Osteocyte (in vitro differentiated cells): Measurements from ENCODE around the gene DNAH14. TPM values are rescaled to one million over a fixed set of nuclear protein-coding genes. Genes with fewer than 3 reads are reported as not detected.

ENCODE experiments used
- DNase-seq: peaks from one replicate; pipeline ENCODE4 v3.0.0; 2021; ENCODE audit warnings: mixed read lengths; ENCODE audit not compliant: unreplicated experiment; ENCODE audit errors: extremely low spot score
- H3K27ac Mint-ChIP-seq: one replicate; pipeline ENCODE4 v1.8.0; 2021; ENCODE audit warnings: mild to moderate bottlenecking, mixed read lengths; ENCODE audit not compliant: unreplicated experiment
- H3K27me3 Mint-ChIP-seq: one replicate; pipeline ENCODE4 v1.8.0; 2021; ENCODE audit warnings: mixed read lengths; ENCODE audit not compliant: unreplicated experiment
- H3K36me3 Mint-ChIP-seq: one replicate; pipeline ENCODE4 v1.8.0; 2021; ENCODE audit warnings: mixed read lengths; ENCODE audit not compliant: unreplicated experiment
- H3K4me1 Mint-ChIP-seq: one replicate; pipeline ENCODE4 v1.8.0; 2021; ENCODE audit warnings: mixed read lengths; ENCODE audit not compliant: unreplicated experiment
- H3K4me3 Mint-ChIP-seq: one replicate; pipeline ENCODE4 v1.8.0; 2021; ENCODE audit warnings: mild to moderate bottlenecking, moderate library complexity, mixed read lengths; ENCODE audit not compliant: unreplicated experiment
- H3K9me3 Mint-ChIP-seq: one replicate; pipeline ENCODE4 v1.8.0; 2021; ENCODE audit warnings: mixed read lengths; ENCODE audit not compliant: unreplicated experiment
- total RNA-seq: library from RNA; stranded (reverse); gene quantifications from 2 replicates; pipeline ENCODE4 v1.2.1, GENCODE V29; 2021
- TF ChIP-seq, protein P1 (sequence below): fragments of 200-600 bp; sonication (generic); IDR thresholded peaks from 2 replicates; pipeline ENCODE4 v1.5.0; 2021; ENCODE audit warnings: antibody characterized with exemption, mild to moderate bottlenecking, moderate library complexity

Gene DNAH14
- total RNA-seq, 1 donor from 2014 or later, result 14.3 TPM

DNA sequence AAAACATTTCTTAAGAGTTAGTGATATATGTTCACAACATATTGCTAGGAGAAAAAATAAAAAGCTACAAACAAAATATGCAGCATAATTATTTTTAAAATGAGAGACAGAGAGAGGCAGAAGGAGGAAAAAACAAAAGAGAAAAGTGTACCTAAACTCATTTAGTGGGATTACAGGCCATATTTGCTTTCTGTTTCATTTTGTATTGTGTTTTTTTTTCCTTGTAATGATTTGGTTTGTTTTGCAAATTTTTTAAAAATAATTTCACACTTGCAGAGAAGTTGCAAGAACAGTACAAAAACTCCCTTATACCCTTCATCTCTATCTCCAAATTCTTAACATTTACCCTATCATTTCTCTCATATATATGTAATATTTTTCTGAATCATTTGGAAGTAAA is 433.3 kb downstream of the DNAH14 start:
- no peak for DNase-seq
- TF ChIP-seq, protein P1, sequence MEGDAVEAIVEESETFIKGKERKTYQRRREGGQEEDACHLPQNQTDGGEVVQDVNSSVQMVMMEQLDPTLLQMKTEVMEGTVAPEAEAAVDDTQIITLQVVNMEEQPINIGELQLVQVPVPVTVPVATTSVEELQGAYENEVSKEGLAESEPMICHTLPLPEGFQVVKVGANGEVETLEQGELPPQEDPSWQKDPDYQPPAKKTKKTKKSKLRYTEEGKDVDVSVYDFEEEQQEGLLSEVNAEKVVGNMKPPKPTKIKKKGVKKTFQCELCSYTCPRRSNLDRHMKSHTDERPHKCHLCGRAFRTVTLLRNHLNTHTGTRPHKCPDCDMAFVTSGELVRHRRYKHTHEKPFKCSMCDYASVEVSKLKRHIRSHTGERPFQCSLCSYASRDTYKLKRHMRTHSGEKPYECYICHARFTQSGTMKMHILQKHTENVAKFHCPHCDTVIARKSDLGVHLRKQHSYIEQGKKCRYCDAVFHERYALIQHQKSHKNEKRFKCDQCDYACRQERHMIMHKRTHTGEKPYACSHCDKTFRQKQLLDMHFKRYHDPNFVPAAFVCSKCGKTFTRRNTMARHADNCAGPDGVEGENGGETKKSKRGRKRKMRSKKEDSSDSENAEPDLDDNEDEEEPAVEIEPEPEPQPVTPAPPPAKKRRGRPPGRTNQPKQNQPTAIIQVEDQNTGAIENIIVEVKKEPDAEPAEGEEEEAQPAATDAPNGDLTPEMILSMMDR, result no peak
- no peaks in the 10 kb centered on the region for H3K9me3 Mint-ChIP-seq
- H3K4me1 Mint-ChIP-seq, result no peaks in the 10 kb centered on the region
- H3K27ac Mint-ChIP-seq, result no peak overlapping the region
- no peak overlapping the region for H3K4me3 Mint-ChIP-seq
- peaks cover 26% of the 10 kb centered on the region for H3K27me3 Mint-ChIP-seq
- H3K36me3 Mint-ChIP-seq, result no peaks in the 10 kb centered on the region

DNA sequence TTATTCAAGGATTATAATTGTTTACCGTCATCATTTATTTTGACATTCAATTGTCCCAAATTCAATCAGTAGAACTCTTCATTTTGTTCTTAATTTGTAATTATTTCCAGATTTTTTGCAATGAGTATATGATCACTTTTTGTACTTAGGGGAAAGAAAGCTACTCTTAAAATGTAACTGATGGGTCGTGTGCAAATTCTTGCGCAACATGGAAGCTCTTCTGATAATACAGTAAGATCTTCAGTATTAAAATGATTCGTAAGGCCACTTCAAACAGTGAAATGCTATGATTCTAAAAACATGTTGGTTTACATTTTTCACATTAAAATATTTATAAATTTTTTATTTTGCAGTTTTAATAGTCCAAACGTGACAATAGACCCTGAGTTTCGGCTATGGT is 435.0 kb downstream of the DNAH14 start:
- Mint-ChIP-seq H3K27me3 (peaks cover 13% of the 10 kb centered on the region), H3K4me3 (no peak overlapping the region), H3K27ac (no peak overlapping the region), H3K36me3 (no peaks in the 10 kb centered on the region), H3K4me1 (no peaks in the 10 kb centered on the region), H3K9me3 (no peaks in the 10 kb centered on the region)
- no peak for DNase-seq
- TF ChIP-seq, protein P1, result no peak

- peaks cover 3% of the 10 kb centered on the region for H3K27me3 Mint-ChIP-seq
- H3K4me1 Mint-ChIP-seq, result no peaks in the 10 kb centered on the region
- H3K36me3 Mint-ChIP-seq, result no peaks in the 10 kb centered on the region
These were observed 436.5 kb downstream of the DNAH14 start for GRCh38 chr1:225366018-225366417.

GRCh38 chr1:225366552-225366951 is 437.1 kb downstream of the DNAH14 start:
- H3K4me1 Mint-ChIP-seq, result no peaks in the 10 kb centered on the region
- no peak overlapping the region for H3K4me3 Mint-ChIP-seq
- DNase-seq, result no peak
- no peak overlapping the region for H3K27ac Mint-ChIP-seq
- TF ChIP-seq, protein P1, result no peak
- peaks cover 3% of the 10 kb centered on the region for H3K27me3 Mint-ChIP-seq
- H3K36me3 Mint-ChIP-seq, result no peaks in the 10 kb centered on the region
- H3K9me3 Mint-ChIP-seq, result no peaks in the 10 kb centered on the region

More at GRCh38 chr1:225366018-225366417, 436.5 kb downstream of the DNAH14 start:
- no peak overlapping the region for H3K4me3 Mint-ChIP-seq
- no peak for DNase-seq
- no peak overlapping the region for H3K27ac Mint-ChIP-seq
- TF ChIP-seq, protein P1, result no peak
- no peaks in the 10 kb centered on the region for H3K9me3 Mint-ChIP-seq

DNA sequence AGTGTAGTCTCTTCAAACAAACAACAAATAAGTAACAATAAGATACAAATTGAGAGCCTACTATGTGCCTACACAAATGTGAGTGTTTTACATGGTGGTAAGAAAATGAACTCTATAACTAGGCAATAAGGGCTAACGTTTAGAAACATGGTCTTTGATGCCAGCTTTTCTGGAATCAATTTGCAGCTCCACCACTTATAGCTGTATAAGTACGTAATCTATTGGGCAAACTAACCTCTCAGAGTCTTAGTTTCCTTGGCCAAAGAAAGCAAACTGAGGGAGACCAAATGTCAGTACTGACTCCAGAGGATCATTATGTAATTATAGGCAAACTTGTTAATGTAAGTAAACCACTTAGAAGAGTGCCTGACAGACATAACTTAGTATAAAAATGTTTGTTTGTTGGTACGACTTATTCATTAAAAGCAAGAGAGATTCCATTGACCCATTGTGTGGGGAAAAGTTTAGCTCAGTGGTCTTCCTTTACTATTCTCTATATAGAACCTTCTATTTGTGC is 438.6 kb downstream of the DNAH14 start:
- no peak for DNase-seq
- H3K27me3 Mint-ChIP-seq, result peaks cover 3% of the 10 kb centered on the region

More for the DNA sequence above, 438.6 kb downstream of the DNAH14 start:
- no peaks in the 10 kb centered on the region for H3K36me3 Mint-ChIP-seq
- no peaks in the 10 kb centered on the region for H3K9me3 Mint-ChIP-seq
- H3K27ac Mint-ChIP-seq, result no peak overlapping the region
- H3K4me3 Mint-ChIP-seq, result no peak overlapping the region
- no peaks in the 10 kb centered on the region for H3K4me1 Mint-ChIP-seq
- TF ChIP-seq, protein P1, result no peak
